Measurements from ENCODE around the gene XPA. TPM values are rescaled to one million over a fixed set of nuclear protein-coding genes. Genes with fewer than 3 reads are reported as not detected.
A peak's percentile ranks its signal among the peaks of the same experiment; 100 is the strongest.

XPA gene
- total and polyA plus RNA-seq, 10 of the 15 experiments (the other 5 are each of a cell fraction or from before 2014, with no cell fraction given), result 6.2 to 19.9 (median 12.3) TPM

- TF ChIP-seq ZSCAN29 (IDR thresholded peaks at IDR 0.05) (no peak), SMAD1 (IDR thresholded peaks at IDR 0.05; ENCODE audit: low read depth, partially characterized antibody) (no peak), HSF1 (IDR thresholded peaks at IDR 0.05; ENCODE audit: low read depth, low read length) (no peak)
Observed at GRCh38 chr9:97741947-97742346, 44.8 kb upstream of the XPA start (continued).

GRCh38 chr9:97740848-97741821 lies 44.0 kb upstream of the XPA start:
- in situ Hi-C loops (cut with MboI), result no loop called here
- intact Hi-C loops (cut with micrococcal nuclease; ENCODE audit: unreplicated experiment), result no loop called here
- ChIA-PET CTCF (no interaction called here), POLR2A (no interaction called here), SMC1A (ENCODE audit: uncharacterized antibody, unreplicated experiment) (no interaction called here), RAD21 (ENCODE audit: unreplicated experiment) (no interaction called here)
- WGBS (ENCODE audit: insufficient coverage, insufficient replicate concordance, low lambda C conversion rate, missing lambda C conversion rate), result 10% methylated on average over 56 of the region's 56 CpGs
- DNase-seq (ENCODE audit: low read depth, low spot score) (no peak), ATAC-seq (peak; percentile 79), FAIRE-seq (no peak)
- no peak overlapping the region for H3K27ac ChIP-seq (ENCODE audit: control insufficient read depth, insufficient read depth)
- H4K20me1 ChIP-seq (ENCODE audit: control insufficient read depth, insufficient read depth), result no peaks in the 10 kb centered on the region
- H3K4me3 ChIP-seq, result no peak overlapping the region
- TF ChIP-seq MEF2B (IDR thresholded peaks at IDR 0.05; ENCODE audit: partially characterized antibody, poor library complexity, severe bottlenecking), result peak; percentile 36
- no peak for TF ChIP-seq CHD1 (IDR thresholded peaks at IDR 0.05; ENCODE audit: low read depth, low read length)
- peak overlapping the region; percentile 18; the same call in 1 of the 2 replicates for H2AFZ ChIP-seq (ENCODE audit: control insufficient read depth, low read depth, low read length)
- no peaks in the 10 kb centered on the region for H3K79me2 ChIP-seq (ENCODE audit: control insufficient read depth, insufficient read depth, low read length)
- no TSS peak for BruUV-seq (replicated peaks)
- H3K9me3 ChIP-seq (replicated peaks; ENCODE audit: control insufficient read depth, insufficient read depth, low read length), result no peaks in the 10 kb centered on the region; the same call in 1 of the 3 replicates
- peaks cover 0 to 3% of the 10 kb centered on the region in 2 experiments; a peak in 2 of 4 replicates for H3K27me3 ChIP-seq (replicated peaks in 1 of 2; ENCODE audit: control insufficient read depth in 2 of 2, insufficient read depth in 2 of 2, low read length in 1 of 2)
- no peaks in the 10 kb centered on the region for H3K4me1 ChIP-seq (ENCODE audit: control insufficient read depth, insufficient read depth, low read length)
- H3K36me3 ChIP-seq (ENCODE audit: control insufficient read depth in 2 of 2, insufficient read depth in 2 of 2, low read length in 1 of 2), result no peaks in the 10 kb centered on the region; a peak in 1 of 4 replicates
- peak overlapping the region; percentile 50; the same call in 1 of the 2 replicates for H3K4me2 ChIP-seq (ENCODE audit: control insufficient read depth, insufficient read depth)
- H3K9ac ChIP-seq (ENCODE audit: control insufficient read depth, insufficient read depth, low read length), result no peak overlapping the region

All from GM12878 (cell line).